Vagina (tissue), 2 donors: Measurements from ENCODE around the gene MPND.

Experiments
- POLR2AphosphoS5 ChIP-seq, 2 donors: sonication (generic); formaldehyde crosslinking; IDR thresholded peaks; one replicate each; pipeline ENCODE4 v1.9.0; 2017; ENCODE audit warnings: antibody characterized with exemption in 2 of 2, mild to moderate bottlenecking in 2 of 2, low read depth in 1 of 2; ENCODE audit not compliant: insufficient read depth in 1 of 2
- TF ChIP-seq, protein P1 (sequence below), 3 experiments: fragments of 450-650 bp in 2 of 3; fragments of 200-600 bp in 1 of 3; sonication (generic) in 1 of 3; IDR thresholded peaks; one replicate each; pipeline ENCODE4 v1.5.1; 2017 to 2019; ENCODE audit warnings: antibody characterized with exemption in 3 of 3, mild to moderate bottlenecking in 2 of 3, moderate library complexity in 2 of 3

DNA sequence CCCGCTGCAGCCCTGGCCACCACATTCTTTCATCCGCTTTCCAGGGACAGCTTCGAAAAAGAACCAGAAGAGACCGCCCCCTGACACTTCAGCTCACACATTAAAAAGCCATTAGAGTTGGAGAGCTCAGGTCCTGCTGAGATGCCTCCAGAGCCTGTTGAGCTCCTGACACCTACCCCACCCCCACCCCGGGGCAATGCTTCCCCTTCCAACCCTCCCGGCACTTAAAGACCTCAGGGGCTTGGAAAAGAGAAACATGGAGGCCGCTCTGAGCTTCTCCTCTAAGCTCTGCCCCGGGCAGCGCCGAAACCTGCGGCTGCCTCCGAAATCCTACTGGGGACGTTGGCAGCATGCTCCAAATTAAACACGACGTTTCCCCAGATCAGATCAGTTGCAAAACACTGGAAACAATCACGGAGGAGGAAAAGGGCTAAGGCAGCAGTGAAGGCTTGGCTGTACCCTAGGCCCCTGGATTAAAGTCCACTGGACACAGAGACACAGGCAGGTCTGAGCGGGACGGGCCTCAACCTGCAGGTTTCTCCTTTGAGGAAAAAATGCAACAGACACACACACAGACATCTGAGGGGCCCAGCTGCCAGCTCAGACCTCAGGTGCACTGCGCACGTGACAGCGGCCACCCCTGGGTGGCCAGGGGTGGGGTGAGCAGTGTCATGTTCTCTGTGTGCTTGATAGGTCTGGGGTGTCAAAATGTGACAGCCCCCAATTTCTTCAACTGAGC, 47.4 kb downstream of the MPND start:
- TF ChIP-seq, protein P1, sequence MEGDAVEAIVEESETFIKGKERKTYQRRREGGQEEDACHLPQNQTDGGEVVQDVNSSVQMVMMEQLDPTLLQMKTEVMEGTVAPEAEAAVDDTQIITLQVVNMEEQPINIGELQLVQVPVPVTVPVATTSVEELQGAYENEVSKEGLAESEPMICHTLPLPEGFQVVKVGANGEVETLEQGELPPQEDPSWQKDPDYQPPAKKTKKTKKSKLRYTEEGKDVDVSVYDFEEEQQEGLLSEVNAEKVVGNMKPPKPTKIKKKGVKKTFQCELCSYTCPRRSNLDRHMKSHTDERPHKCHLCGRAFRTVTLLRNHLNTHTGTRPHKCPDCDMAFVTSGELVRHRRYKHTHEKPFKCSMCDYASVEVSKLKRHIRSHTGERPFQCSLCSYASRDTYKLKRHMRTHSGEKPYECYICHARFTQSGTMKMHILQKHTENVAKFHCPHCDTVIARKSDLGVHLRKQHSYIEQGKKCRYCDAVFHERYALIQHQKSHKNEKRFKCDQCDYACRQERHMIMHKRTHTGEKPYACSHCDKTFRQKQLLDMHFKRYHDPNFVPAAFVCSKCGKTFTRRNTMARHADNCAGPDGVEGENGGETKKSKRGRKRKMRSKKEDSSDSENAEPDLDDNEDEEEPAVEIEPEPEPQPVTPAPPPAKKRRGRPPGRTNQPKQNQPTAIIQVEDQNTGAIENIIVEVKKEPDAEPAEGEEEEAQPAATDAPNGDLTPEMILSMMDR (IDR thresholded peaks at IDR 0.05), result no peak
- TF ChIP-seq POLR2AphosphoS5 (IDR thresholded peaks at IDR 0.05; ENCODE audit: insufficient read depth in 1 of 2, low read depth in 1 of 2), result no peak
